K562 treated with DMSO at 1 percent for 4 hours (cell line): Measurements from ENCODE around the gene LRRC37A. TPM values are rescaled to one million over a fixed set of nuclear protein-coding genes. Genes with fewer than 3 reads are reported as not detected.

Experiments used
- total RNA-seq: library from RNA; unstranded; fragments of 300-600 nt; gene quantifications from 2 replicates; pipeline ENCODE4 v1.2.3, GENCODE V29; 2022; ENCODE audit not compliant: insufficient read depth

LRRC37A gene
- total RNA-seq = 1.1 and 1.3 TPM in 2 replicates

DNA sequence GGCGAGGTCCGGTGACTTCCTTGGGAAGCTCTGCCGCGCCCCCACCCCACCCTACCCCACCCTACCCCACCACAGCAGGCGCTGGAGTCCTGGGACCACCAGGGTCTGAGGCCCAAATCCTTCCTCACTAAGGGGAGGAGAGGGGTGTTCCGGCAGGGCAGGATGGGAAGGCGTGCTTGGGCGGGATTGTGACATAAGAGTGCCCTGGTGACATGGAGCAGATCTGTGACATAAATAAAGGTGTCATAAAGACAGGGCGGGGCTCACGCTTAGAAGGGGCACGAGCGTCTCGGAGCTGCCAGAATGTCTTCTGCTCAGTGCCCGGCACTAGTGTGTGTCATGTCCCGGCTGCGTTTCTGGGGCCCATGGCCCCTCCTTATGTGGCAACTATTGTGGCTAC, at the start of gene LRRC37A:
LRRC37A (plus strand) TSS at position 301 of the 400 bp plus-strand sequence; CDS start at position 304, 3 bp downstream.

DNA sequence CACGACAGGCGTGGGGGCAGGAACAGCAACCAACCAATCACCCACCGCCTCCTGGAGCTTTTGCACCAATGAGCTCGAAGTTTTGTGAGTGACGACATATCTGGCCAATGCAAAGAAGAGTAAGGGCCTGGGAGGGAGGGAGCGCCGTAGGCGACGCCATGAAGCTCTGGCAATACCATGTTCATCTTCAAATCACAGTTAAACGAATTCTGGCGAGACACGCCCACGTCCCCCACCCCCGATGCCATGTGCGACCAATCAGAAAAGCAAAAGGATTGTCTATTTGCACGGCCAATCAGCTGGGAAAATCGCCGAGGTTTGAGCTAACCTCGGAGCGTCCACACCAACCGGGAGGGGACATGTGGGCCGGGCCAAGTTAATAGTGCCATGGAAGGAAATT, 66.8 kb downstream of the LRRC37A start, which contains the start of gene ARL17B:
ARL17B (minus strand) TSS at position 12 of the 400 bp plus-strand sequence. CDS start 3,369 bp downstream, outside the sequence.

Other genes starting within 250 kb of the LRRC37A start
- 17.7 and 20.1 TPM in 2 replicates for gene KANSL1, start 101.7 kb upstream of the LRRC37A start, total RNA-seq
- gene ARL17B, start 66.6 kb downstream of the LRRC37A start, total RNA-seq = 0.97 and 2.6 TPM in 2 replicates
- gene LRRC37A2, start 217.3 kb downstream of the LRRC37A start, total RNA-seq = 3.9 and 5.0 TPM in 2 replicates